RWPE1 (cell line): ENCODE data around the gene RCL1.
"Not testable (repeated sequence)": the region's sequence is repeated elsewhere in the genome, so short reads cannot be mapped to it uniquely, and the experiment has no call there.

Experiments
- CTCF ChIA-PET: fragments of 350-600 bp; sonication (Branson Sonifier 250); formaldehyde crosslinking; extraction: SDS; loops from one replicate; lab custom pipeline; 2021; lab: Yijun Ruan, JAX
- POLR2A ChIA-PET: fragments of 400-600 bp; formaldehyde crosslinking; extraction: SDS; loops from one replicate; lab custom pipeline; 2020; ENCODE audit warnings: antibody characterized with exemption; ENCODE audit not compliant: low non-redundant PET; lab: Yijun Ruan, JAX
- DNase-seq: peaks from one replicate; pipeline ENCODE4 v3.0.0; 2012; ENCODE audit warnings: low spot score
- H3K27ac ChIP-seq: fragments of 450-650 bp; 2 replicates; pipeline ENCODE4 v1.5.1; 2017
- CTCF ChIP-seq: fragments of 450-650 bp; conservative IDR thresholded peaks from 2 replicates; pipeline ENCODE4 v1.5.1; 2017; ENCODE audit warnings: low read depth, mild to moderate bottlenecking

Gene RCL1

GRCh38 chr9:4794691-4795090, 1.9 kb downstream of the RCL1 start:
- ChIA-PET CTCF (no interaction called here), POLR2A (no interaction called here)
- H3K27ac ChIP-seq = no peak overlapping the region
- DNase-seq = no peak
- no peak for TF ChIP-seq CTCF

- POLR2A ChIA-PET, CTCF ChIA-PET, H3K27ac ChIP-seq, DNase-seq: not testable (repeated sequence)
Measured at GRCh38 chr9:4795108-4795507, 2.4 kb downstream of the RCL1 start.

- DNase-seq = no peak
- H3K27ac ChIP-seq = no peak overlapping the region
- ChIA-PET POLR2A (no interaction called here), CTCF (interaction anchor here (0.7 kb wide), 1 partner anchor 314 kb away, joined by 3 read pairs; no protein-coding TSS in a partner anchor)
- no peak for TF ChIP-seq CTCF
Measured at GRCh38 chr9:4796530-4796929, 3.8 kb downstream of the RCL1 start.

- CTCF ChIA-PET = interaction anchor here (0.7 kb wide), 1 partner anchor 314 kb away, joined by 3 read pairs; no protein-coding TSS in a partner anchor
- TF ChIP-seq CTCF = peak; percentile 74
- no peak for DNase-seq
Measured at GRCh38 chr9:4796988-4797853, 4.5 kb downstream of the RCL1 start.

GRCh38 chr9:4797854-4798150, 5.1 kb downstream of the RCL1 start:
- DNase-seq = no peak
- no peak for TF ChIP-seq CTCF
- H3K27ac ChIP-seq = no peak overlapping the region
- POLR2A ChIA-PET = no interaction called here
- CTCF ChIA-PET = no interaction called here

More at GRCh38 chr9:4796988-4797853, 4.5 kb downstream of the RCL1 start:
- no peak overlapping the region for H3K27ac ChIP-seq
- POLR2A ChIA-PET = no interaction called here

GRCh38 chr9:4798281-4799032, 5.7 kb downstream of the RCL1 start:
- H3K27ac ChIP-seq = no peak overlapping the region
- no peak for TF ChIP-seq CTCF
- POLR2A ChIA-PET = no interaction called here
- no peak for DNase-seq
- CTCF ChIA-PET = interaction anchor here (0.6 to 0.7 kb wide), 4 partner anchors 89 to 786 kb away, joined by 3 to 4 read pairs (median 4); no protein-coding TSS in a partner anchor
